ENCODE data around the gene PANK4.

DNA sequence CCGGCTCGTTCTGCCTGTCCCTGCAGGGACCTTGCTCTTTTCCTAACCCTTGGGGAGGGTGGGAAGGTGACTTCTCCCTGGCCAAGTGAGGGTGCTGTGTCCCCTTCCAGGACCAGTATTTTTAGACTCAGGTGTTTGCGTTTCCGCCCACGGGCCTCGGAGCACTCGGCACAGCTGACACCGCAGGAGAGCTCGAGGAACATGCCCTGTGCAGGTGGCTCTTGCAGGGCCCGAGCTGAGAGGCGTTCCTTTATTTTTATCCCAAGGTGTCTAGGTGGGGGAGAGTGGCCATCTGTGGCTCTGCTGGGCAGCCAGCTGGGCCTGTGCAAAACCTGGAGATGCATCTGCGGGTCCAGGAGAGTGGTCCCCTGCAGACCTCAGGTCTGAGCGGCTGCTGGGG is 34.3 kb downstream of the PANK4 start:
- TF ChIP-seq, protein P1, sequence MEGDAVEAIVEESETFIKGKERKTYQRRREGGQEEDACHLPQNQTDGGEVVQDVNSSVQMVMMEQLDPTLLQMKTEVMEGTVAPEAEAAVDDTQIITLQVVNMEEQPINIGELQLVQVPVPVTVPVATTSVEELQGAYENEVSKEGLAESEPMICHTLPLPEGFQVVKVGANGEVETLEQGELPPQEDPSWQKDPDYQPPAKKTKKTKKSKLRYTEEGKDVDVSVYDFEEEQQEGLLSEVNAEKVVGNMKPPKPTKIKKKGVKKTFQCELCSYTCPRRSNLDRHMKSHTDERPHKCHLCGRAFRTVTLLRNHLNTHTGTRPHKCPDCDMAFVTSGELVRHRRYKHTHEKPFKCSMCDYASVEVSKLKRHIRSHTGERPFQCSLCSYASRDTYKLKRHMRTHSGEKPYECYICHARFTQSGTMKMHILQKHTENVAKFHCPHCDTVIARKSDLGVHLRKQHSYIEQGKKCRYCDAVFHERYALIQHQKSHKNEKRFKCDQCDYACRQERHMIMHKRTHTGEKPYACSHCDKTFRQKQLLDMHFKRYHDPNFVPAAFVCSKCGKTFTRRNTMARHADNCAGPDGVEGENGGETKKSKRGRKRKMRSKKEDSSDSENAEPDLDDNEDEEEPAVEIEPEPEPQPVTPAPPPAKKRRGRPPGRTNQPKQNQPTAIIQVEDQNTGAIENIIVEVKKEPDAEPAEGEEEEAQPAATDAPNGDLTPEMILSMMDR (IDR thresholded peaks at IDR 0.05; ENCODE audit: control extremely low read depth in 1 of 3, insufficient read depth in 1 of 3, low read depth in 1 of 3, low read length in 3 of 3): no peak
- TF ChIP-seq SIN3A (conservative IDR thresholded peaks at IDR 0.05 in 1 of 2, IDR thresholded peaks at IDR 0.05 in 1 of 2; ENCODE audit: low read depth in 1 of 2, low read length in 2 of 2) (no peak), POLR2A (IDR thresholded peaks at IDR 0.05; ENCODE audit: control extremely low read depth in 1 of 2, low read depth in 2 of 2, low read length in 2 of 2) (no peak), JUN (IDR thresholded peaks at IDR 0.05; ENCODE audit: low read depth, low read length) (no peak)

Measured in H1 (cell line).